Stomach (tissue), 9 donors: ENCODE data around the gene BSPRY. TPM values are rescaled to one million over a fixed set of nuclear protein-coding genes. Genes with fewer than 3 reads are reported as not detected.

Source experiments
- DNase-seq, 2 donors: peaks; one replicate each; pipeline versions ENCODE4 v3.0.0 to v3.0.0-alpha.2; 2013 to 2019
- H3K27ac ChIP-seq, 5 donors: fragments of 200-600 bp in 4 of 5; sonication (generic) in 4 of 5; one replicate each; pipeline ENCODE4 v1.5.1; 2013 to 2019; ENCODE audit warnings: mild to moderate bottlenecking in 1 of 5, moderate library complexity in 1 of 5
- H3K27me3 ChIP-seq, 3 donors: fragments of 200-600 bp; sonication (generic); one replicate each; pipeline ENCODE4 v1.5.1; 2017 to 2019; ENCODE audit warnings: mixed run types in 1 of 3
- H3K36me3 ChIP-seq, 4 donors: fragments of 200-600 bp; sonication (generic); 1 replicate in 3 of 4; 2 replicates in 1 of 4; pipeline ENCODE4 v1.5.1; 2016 to 2019
- H3K4me1 ChIP-seq, 4 donors: fragments of 200-600 bp; sonication (generic); one replicate each; pipeline ENCODE4 v1.5.1; 2016 to 2019
- H3K4me3 ChIP-seq, 4 donors: fragments of 200-600 bp; sonication (generic) in 3 of 4; one replicate each; pipeline ENCODE4 v1.5.1; 2016 to 2019; ENCODE audit warnings: mild to moderate bottlenecking in 1 of 4
- H3K9me3 ChIP-seq, 4 donors: fragments of 200-600 bp; sonication (generic); one replicate each; pipeline ENCODE4 v1.5.1; 2016 to 2019
- CTCF ChIP-seq, 7 experiments: fragments of 450-650 bp in 4 of 7; fragments of 200-600 bp in 3 of 7; sonication (generic) in 3 of 7; IDR thresholded peaks; one replicate each; pipeline ENCODE4 v1.5.1; 2016 to 2019; ENCODE audit warnings: antibody characterized with exemption in 7 of 7, control low read depth in 2 of 7, mild to moderate bottlenecking in 1 of 7
- EP300 ChIP-seq: sonication (generic); formaldehyde crosslinking; IDR thresholded peaks from one replicate; pipeline ENCODE4 v1.6.1; 2017; ENCODE audit warnings: antibody characterized with exemption
- POLR2A ChIP-seq, 4 donors: fragments of 450-650 bp; IDR thresholded peaks; one replicate each; pipeline ENCODE4 v1.6.1; 2016; ENCODE audit warnings: antibody characterized with exemption in 4 of 4, control low read depth in 2 of 4, mild to moderate bottlenecking in 1 of 4, moderate library complexity in 1 of 4
- POLR2AphosphoS5 ChIP-seq, 3 donors: sonication (generic); formaldehyde crosslinking; IDR thresholded peaks; one replicate each; pipeline ENCODE4 v1.6.1; 2016; ENCODE audit warnings: antibody characterized with exemption in 3 of 3
- WGBS, 5 donors: extraction: QIAGEN DNeasy Blood & Tissue Kit in 3 of 5; methylation state at CpG; one replicate each; pipeline versions ENCODE4 v1.1.5 to v1.1.7; 2013 to 2018; 5-methylcytosine and 5-hydroxymethylcytosine counted together
- intact Hi-C: fragments of 100-400 bp; cut with DNase I; formaldehyde crosslinking; loops from one replicate; pipeline ENCODE4 v1.15.1; 2023; ENCODE audit warnings: low total_unique reads
- polyA plus RNA-seq, 3 donors: library from polyadenylated mRNA; stranded (reverse); fragments of 200-250 nt; gene quantifications; one replicate each; pipeline ENCODE4 v1.2.3, GENCODE V29; 2013
- total RNA-seq, 5 donors: library from RNA; depleted of rRNA; stranded (reverse); fragments of >200 nt; gene quantifications; one replicate each; pipeline versions ENCODE4 v1.1.0 to v1.2.3, GENCODE V29; 2014 to 2016
- donor health status: healthy with polysubstance abuse.
- donor health status: Bipolar disorder and iron deficiency.
- donor health status: healthy.

BSPRY gene
- total and polyA plus RNA-seq, 8 donors: 2.2 to 60.3 (median 20.0) TPM

GRCh38 chr9:113340011-113340699 is 9.2 kb upstream of the BSPRY start, which contains the start of gene WDR31:
Gene WDR31 (minus strand): TSS chr9:113340275. CDS start chr9:113332022, 8,253 bp downstream.
- Histone ChIP-seq H3K4me3 (peak within 1 kb of the TSS; percentile 72 to 93 (median 92)), H3K36me3 (no peaks in the 10 kb centered on the region), H3K27ac (peak within 1 kb of the TSS; percentile 72 to 87 (median 76)), H3K27me3 (no peaks in the 10 kb centered on the region), H3K9me3 (no peaks in the 10 kb centered on the region), H3K4me1 (peaks cover 8 to 37% (median 20%) of the 10 kb centered on the region in 4 donors)
- TF ChIP-seq EP300: no peak
- peak; percentile 66 to 83 (median 66) for TF ChIP-seq POLR2AphosphoS5 (IDR thresholded peaks at IDR 0.05)
- TF ChIP-seq CTCF (IDR thresholded peaks at IDR 0.05): peak in 1 of 7 experiments; percentile 4
- no peak for TF ChIP-seq POLR2A (IDR thresholded peaks at IDR 0.05)
- DNase-seq: peak; percentile 90 to 97
- intact Hi-C loops: loop anchor here (10.0 kb wide), 1 partner anchor 55 kb away; no protein-coding TSS in a partner anchor
- 0 to 1% (median 0%) methylated on average over 17 to 46 of the region's 46 CpGs for WGBS, 5 donors

DNA sequence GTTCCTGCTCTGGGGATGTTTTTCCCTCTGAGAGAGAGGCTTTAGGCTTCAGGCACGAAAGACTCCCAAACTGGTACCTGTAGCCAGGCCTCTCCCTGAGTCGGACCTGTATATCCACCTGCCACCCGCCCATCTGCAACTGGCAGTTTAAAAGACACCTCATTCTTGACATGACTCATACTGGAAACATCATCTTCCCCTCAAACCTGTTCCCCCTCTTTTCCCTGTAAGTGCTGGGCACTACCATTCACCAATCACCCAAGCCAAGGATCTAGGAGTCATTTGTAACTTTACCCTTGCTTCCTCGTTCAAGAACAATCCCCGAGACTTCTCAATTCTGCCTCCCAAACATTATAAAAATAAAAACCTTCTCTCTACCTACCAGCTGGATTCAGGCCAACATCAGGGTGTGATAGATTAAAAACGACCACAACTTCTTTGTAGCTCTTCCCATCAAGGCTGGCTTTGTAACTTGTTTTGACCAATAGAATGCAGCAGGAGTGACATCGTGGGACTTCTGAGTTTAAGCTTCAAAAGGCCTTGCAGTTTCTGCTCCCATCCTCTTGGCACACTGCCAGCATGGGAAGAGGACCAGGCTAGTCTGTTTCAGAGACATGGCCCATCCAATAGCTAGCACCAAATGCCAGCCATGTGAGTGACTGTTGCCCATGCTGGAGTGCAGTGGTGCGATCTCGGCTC is 7.5 kb upstream of the BSPRY start:
- WGBS, 5 donors: 59 to 69% (median 67%) methylated on average over 9 of the region's 9 CpGs
- no peaks in the 10 kb centered on the region for H3K27me3 ChIP-seq
- H3K27ac ChIP-seq: no peak overlapping the region
- H3K36me3 ChIP-seq: no peaks in the 10 kb centered on the region
- peaks cover 8 to 37% (median 20%) of the 10 kb centered on the region in 4 donors for H3K4me1 ChIP-seq
- intact Hi-C loops: loop anchor here (10.0 kb wide), 1 partner anchor 53 kb away; no protein-coding TSS in a partner anchor
- DNase-seq: peak in 1 of 2 donors; percentile 32
- no peaks in the 10 kb centered on the region for H3K9me3 ChIP-seq
- TF ChIP-seq CTCF (IDR thresholded peaks at IDR 0.05) (no peak), POLR2A (IDR thresholded peaks at IDR 0.05) (no peak), EP300 (no peak), POLR2AphosphoS5 (IDR thresholded peaks at IDR 0.05) (no peak)
- no peak overlapping the region for H3K4me3 ChIP-seq

GRCh38 chr9:113343732-113344231 is 5.6 kb upstream of the BSPRY start:
- DNase-seq: peak; percentile 76 to 88
- TF ChIP-seq POLR2AphosphoS5 (IDR thresholded peaks at IDR 0.05) (peak; percentile 1 to 54 (median 11)), EP300 (no peak)
- H3K4me3 ChIP-seq: no peak overlapping the region
- H3K9me3 ChIP-seq: no peaks in the 10 kb centered on the region
- peaks cover 8 to 35% (median 20%) of the 10 kb centered on the region in 4 donors for H3K4me1 ChIP-seq
- 25 to 48% (median 26%) methylated on average over 1 of the region's 1 CpG for WGBS, 5 donors
- H3K27me3 ChIP-seq: no peaks in the 10 kb centered on the region
- intact Hi-C loops: loop anchor here (10.0 kb wide), 1 partner anchor 51 kb away; no protein-coding TSS in a partner anchor
- no peaks in the 10 kb centered on the region for H3K36me3 ChIP-seq
- H3K27ac ChIP-seq: peak overlapping the region in 4 of 5 donors; percentile 45 to 80 (median 75)

- DNase-seq: peak in 1 of 2 donors; percentile 25
- peaks cover 0 to 9% (median 0%) of the 10 kb centered on the region in 3 donors for H3K27me3 ChIP-seq
- H3K9me3 ChIP-seq: no peaks in the 10 kb centered on the region
- no peak overlapping the region for H3K4me3 ChIP-seq
- peak overlapping the region in 1 of 5 donors; percentile 77 for H3K27ac ChIP-seq
- no peaks in the 10 kb centered on the region for H3K36me3 ChIP-seq
- TF ChIP-seq CTCF (IDR thresholded peaks at IDR 0.05): no peak
- TF ChIP-seq EP300: no peak
- no peak for TF ChIP-seq POLR2A (IDR thresholded peaks at IDR 0.05)
- no peak for TF ChIP-seq POLR2AphosphoS5 (IDR thresholded peaks at IDR 0.05)
- intact Hi-C loops: loop anchor here (10.0 kb wide), 1 partner anchor 50 kb away; no protein-coding TSS in a partner anchor
- 45 to 61% (median 55%) methylated on average over 2 of the region's 2 CpGs for WGBS, 5 donors
- peaks cover 6 to 33% (median 16%) of the 10 kb centered on the region in 4 donors for H3K4me1 ChIP-seq
Measured at GRCh38 chr9:113345190-113345589, 4.2 kb upstream of the BSPRY start.
